A673 (cell line): Measurements from ENCODE around the gene IFT122.

Source experiments
- CTCF ChIP-seq: fragments of 300-800, 200-600 bp; sonication (generic); conservative IDR thresholded peaks from 2 replicates; pipeline ENCODE4 v1.5.1; 2017; ENCODE audit warnings: low read depth, mild to moderate bottlenecking, antibody characterized with exemption, low read length, moderate library complexity, mixed read lengths
- EZH2 ChIP-seq: fragments of 200-600 bp; sonication (generic); IDR thresholded peaks from 2 replicates; pipeline ENCODE4 v1.6.1; 2017; ENCODE audit warnings: borderline replicate concordance, low read depth, mild to moderate bottlenecking, mixed read lengths, antibody characterized with exemption, low read length; ENCODE audit not compliant: poor library complexity, severe bottlenecking

- TF ChIP-seq CTCF (no peak), EZH2 (no peak)
Measured at GRCh38 chr3:129555616-129556357, 115.8 kb downstream of the IFT122 start.
